NCI-H1694 (cell line): ENCODE results near the gene ZFP3.
"Not testable (repeated sequence)": the region's sequence is repeated elsewhere in the genome, so short reads cannot be mapped to it uniquely, and the experiment has no call there.

Experiments
- DNase-seq: peaks from one replicate; lab custom pipeline; 2025; lab: John Stamatoyannopoulos, UW

ZFP3 gene

GRCh38 chr17:5124896-5125295, 46.6 kb downstream of the ZFP3 start:
- DNase-seq, result not testable (repeated sequence)

GRCh38 chr17:5126719-5127488, 48.6 kb downstream of the ZFP3 start:
- DNase-seq, result no peak

GRCh38 chr17:5127910-5128309, 49.6 kb downstream of the ZFP3 start:
- DNase-seq, result no peak

GRCh38 chr17:5128387-5128786, 50.1 kb downstream of the ZFP3 start:
- not testable (repeated sequence) for DNase-seq

GRCh38 chr17:5128905-5129535, 50.8 kb downstream of the ZFP3 start:
- no peak for DNase-seq

GRCh38 chr17:5129770-5130169, 51.5 kb downstream of the ZFP3 start:
- DNase-seq, result not testable (repeated sequence)

GRCh38 chr17:5130261-5130660, 52.0 kb downstream of the ZFP3 start:
- not testable (repeated sequence) for DNase-seq

GRCh38 chr17:5130687-5131086, 52.4 kb downstream of the ZFP3 start:
- DNase-seq, result not testable (repeated sequence)

GRCh38 chr17:5131146-5131715, 53.0 kb downstream of the ZFP3 start:
- DNase-seq, result no peak

GRCh38 chr17:5131799-5132502, 53.7 kb downstream of the ZFP3 start:
- DNase-seq, result not testable (repeated sequence)

GRCh38 chr17:5132503-5133225, 54.4 kb downstream of the ZFP3 start:
- not testable (repeated sequence) for DNase-seq

GRCh38 chr17:5133311-5133710, 55.0 kb downstream of the ZFP3 start:
- no peak for DNase-seq

GRCh38 chr17:5133961-5134360, 55.7 kb downstream of the ZFP3 start:
- DNase-seq, result not testable (repeated sequence)

- not testable (repeated sequence) for DNase-seq
Observed at GRCh38 chr17:5134571-5134970, 56.3 kb downstream of the ZFP3 start.

- DNase-seq, result not testable (repeated sequence)
Observed at GRCh38 chr17:5135131-5135712, 57.0 kb downstream of the ZFP3 start.

- DNase-seq, result no peak
Observed at GRCh38 chr17:5135726-5136579, 57.7 kb downstream of the ZFP3 start.

GRCh38 chr17:5136580-5137412, 58.5 kb downstream of the ZFP3 start:
- not testable (repeated sequence) for DNase-seq

GRCh38 chr17:5137511-5138197, 59.4 kb downstream of the ZFP3 start:
- not testable (repeated sequence) for DNase-seq

GRCh38 chr17:5138198-5138544, 59.9 kb downstream of the ZFP3 start:
- not testable (repeated sequence) for DNase-seq
